ENCODE measurements around the gene LTA4H.

LTA4H gene

GRCh38 chr12:96061864-96062453 lies 26.6 kb upstream of the LTA4H start:
- Histone ChIP-seq H3K4me3 (ENCODE audit: low read length, poor library complexity, severe bottlenecking) (no peak overlapping the region), H3K9me3 (ENCODE audit: insufficient read depth, low read depth, low read length) (no peaks in the 10 kb centered on the region), H3K27me3 (ENCODE audit: insufficient read depth, low read length, poor library complexity, severe bottlenecking) (no peaks in the 10 kb centered on the region), H3K4me1 (ENCODE audit: insufficient read depth, low read length, poor library complexity, severe bottlenecking) (peaks cover 7% of the 10 kb centered on the region), H3K9ac (ENCODE audit: low read depth, low read length, poor library complexity, severe bottlenecking) (no peak overlapping the region), H3K4me2 (ENCODE audit: low read depth, low read length, poor library complexity, severe bottlenecking) (no peak overlapping the region), H3K36me3 (ENCODE audit: insufficient read depth, low read length) (no peaks in the 10 kb centered on the region), H4K20me1 (ENCODE audit: insufficient read depth, low read length, poor library complexity, severe bottlenecking) (no peaks in the 10 kb centered on the region), H3K9me2 (replicated peaks; ENCODE audit: low read depth, low read length) (no peaks in the 10 kb centered on the region), H3F3A (ENCODE audit: low read depth) (no peaks in the 10 kb centered on the region), H2AFZ (ENCODE audit: low read length) (peak overlapping the region; percentile 39; the same call in 1 of the 2 replicates), H3K79me2 (ENCODE audit: insufficient read depth, low read length) (no peaks in the 10 kb centered on the region)
- peak; percentile 78 for TF ChIP-seq CTCF (conservative IDR thresholded peaks at IDR 0.05; ENCODE audit: low read length)
- TF ChIP-seq EZH2phosphoT487 (IDR thresholded peaks at IDR 0.05; ENCODE audit: borderline replicate concordance): no peak

GRCh38 chr12:96061323-96061722 lies 25.9 kb upstream of the LTA4H start:
- Histone ChIP-seq H3K9ac (ENCODE audit: low read depth, low read length, poor library complexity, severe bottlenecking) (no peak overlapping the region), H3K9me3 (ENCODE audit: insufficient read depth, low read depth, low read length) (no peaks in the 10 kb centered on the region), H3K4me1 (ENCODE audit: insufficient read depth, low read length, poor library complexity, severe bottlenecking) (peaks cover 7% of the 10 kb centered on the region), H3K4me3 (ENCODE audit: low read length, poor library complexity, severe bottlenecking) (no peak overlapping the region), H3K79me2 (ENCODE audit: insufficient read depth, low read length) (no peaks in the 10 kb centered on the region), H3K36me3 (ENCODE audit: insufficient read depth, low read length) (no peaks in the 10 kb centered on the region), H3F3A (ENCODE audit: low read depth) (no peaks in the 10 kb centered on the region), H3K4me2 (ENCODE audit: low read depth, low read length, poor library complexity, severe bottlenecking) (no peak overlapping the region), H2AFZ (ENCODE audit: low read length) (no peak overlapping the region), H3K27me3 (ENCODE audit: insufficient read depth, low read length, poor library complexity, severe bottlenecking) (no peaks in the 10 kb centered on the region), H3K9me2 (replicated peaks; ENCODE audit: low read depth, low read length) (no peaks in the 10 kb centered on the region), H4K20me1 (ENCODE audit: insufficient read depth, low read length, poor library complexity, severe bottlenecking) (no peaks in the 10 kb centered on the region)
- TF ChIP-seq EZH2phosphoT487 (IDR thresholded peaks at IDR 0.05; ENCODE audit: borderline replicate concordance) (no peak), CTCF (conservative IDR thresholded peaks at IDR 0.05; ENCODE audit: low read length) (no peak)

- TF ChIP-seq CTCF (conservative IDR thresholded peaks at IDR 0.05; ENCODE audit: low read length) (no peak), EZH2phosphoT487 (IDR thresholded peaks at IDR 0.05; ENCODE audit: borderline replicate concordance) (no peak)
- H4K20me1 ChIP-seq (ENCODE audit: insufficient read depth, low read length, poor library complexity, severe bottlenecking): no peaks in the 10 kb centered on the region
- no peak overlapping the region for H3K4me3 ChIP-seq (ENCODE audit: low read length, poor library complexity, severe bottlenecking)
- no peaks in the 10 kb centered on the region for H3K36me3 ChIP-seq (ENCODE audit: insufficient read depth, low read length)
- no peak overlapping the region for H3K4me2 ChIP-seq (ENCODE audit: low read depth, low read length, poor library complexity, severe bottlenecking)
- H3K4me1 ChIP-seq (ENCODE audit: insufficient read depth, low read length, poor library complexity, severe bottlenecking): peaks cover 7% of the 10 kb centered on the region
- H3F3A ChIP-seq (ENCODE audit: low read depth): no peaks in the 10 kb centered on the region
- H3K9me3 ChIP-seq (ENCODE audit: insufficient read depth, low read depth, low read length): no peaks in the 10 kb centered on the region
- no peaks in the 10 kb centered on the region for H3K27me3 ChIP-seq (ENCODE audit: insufficient read depth, low read length, poor library complexity, severe bottlenecking)
- no peaks in the 10 kb centered on the region for H3K9me2 ChIP-seq (replicated peaks; ENCODE audit: low read depth, low read length)
- 0 out of 2 replicates have a peak overlapping the region, but pooled peaks have one; percentile 20 for H2AFZ ChIP-seq (ENCODE audit: low read length)
- H3K9ac ChIP-seq (ENCODE audit: low read depth, low read length, poor library complexity, severe bottlenecking): no peak overlapping the region
- H3K79me2 ChIP-seq (ENCODE audit: insufficient read depth, low read length): no peaks in the 10 kb centered on the region
Observed at GRCh38 chr12:96060041-96060440, 24.7 kb upstream of the LTA4H start.

Data from Loucy (cell line).